Parathyroid adenoma (tissue), 2 donors: Measurements from ENCODE around the gene SLC38A8.

Experiments
- H2AFZ ChIP-seq: fragments of 300-600 bp; sonication (generic); one replicate; pipeline ENCODE4 v1.7.0; 2017; ENCODE audit warnings: antibody characterized with exemption, mild to moderate bottlenecking
- H3K27ac ChIP-seq: fragments of 300-600 bp; sonication (generic); one replicate; pipeline ENCODE4 v1.7.0; 2017
- H3K27me3 ChIP-seq: fragments of 300-600 bp; sonication (generic); one replicate; pipeline ENCODE4 v1.7.0; 2017; ENCODE audit warnings: low read length; ENCODE audit not compliant: control insufficient read depth, insufficient read depth
- H3K36me3 ChIP-seq: fragments of 300-600 bp; sonication (generic); one replicate; pipeline ENCODE4 v1.7.0; 2017; ENCODE audit warnings: low read length; ENCODE audit not compliant: control insufficient read depth, insufficient read depth
- H3K4me1 ChIP-seq: fragments of 300-600 bp; sonication (generic); one replicate; pipeline ENCODE4 v1.7.0; 2017; ENCODE audit warnings: control low read depth
- H3K4me2 ChIP-seq: fragments of 300-600 bp; sonication (generic); one replicate; pipeline ENCODE4 v1.7.0; 2017; ENCODE audit warnings: low read length
- H3K4me3 ChIP-seq: fragments of 300-600 bp; sonication (generic); one replicate; pipeline ENCODE4 v1.7.0; 2017; ENCODE audit warnings: low read depth, low read length
- H3K79me2 ChIP-seq: fragments of 300-600 bp; sonication (generic); one replicate; pipeline ENCODE4 v1.7.0; 2017; ENCODE audit warnings: control low read depth
- H3K9ac ChIP-seq: fragments of 300-600 bp; sonication (generic); one replicate; pipeline ENCODE4 v1.7.0; 2017; ENCODE audit warnings: mild to moderate bottlenecking
- H3K9me3 ChIP-seq: fragments of 300-600 bp; sonication (generic); one replicate; pipeline ENCODE4 v1.7.0; 2017; ENCODE audit warnings: low read length; ENCODE audit not compliant: control insufficient read depth
- TF ChIP-seq, protein P1 (sequence below): fragments of 300-600 bp; sonication (generic); IDR thresholded peaks from one replicate; pipeline ENCODE4 v1.7.0; 2017; ENCODE audit warnings: antibody characterized with exemption, mild to moderate bottlenecking
- donor health status: primary hyperparathyroidism.

SLC38A8 gene

DNA sequence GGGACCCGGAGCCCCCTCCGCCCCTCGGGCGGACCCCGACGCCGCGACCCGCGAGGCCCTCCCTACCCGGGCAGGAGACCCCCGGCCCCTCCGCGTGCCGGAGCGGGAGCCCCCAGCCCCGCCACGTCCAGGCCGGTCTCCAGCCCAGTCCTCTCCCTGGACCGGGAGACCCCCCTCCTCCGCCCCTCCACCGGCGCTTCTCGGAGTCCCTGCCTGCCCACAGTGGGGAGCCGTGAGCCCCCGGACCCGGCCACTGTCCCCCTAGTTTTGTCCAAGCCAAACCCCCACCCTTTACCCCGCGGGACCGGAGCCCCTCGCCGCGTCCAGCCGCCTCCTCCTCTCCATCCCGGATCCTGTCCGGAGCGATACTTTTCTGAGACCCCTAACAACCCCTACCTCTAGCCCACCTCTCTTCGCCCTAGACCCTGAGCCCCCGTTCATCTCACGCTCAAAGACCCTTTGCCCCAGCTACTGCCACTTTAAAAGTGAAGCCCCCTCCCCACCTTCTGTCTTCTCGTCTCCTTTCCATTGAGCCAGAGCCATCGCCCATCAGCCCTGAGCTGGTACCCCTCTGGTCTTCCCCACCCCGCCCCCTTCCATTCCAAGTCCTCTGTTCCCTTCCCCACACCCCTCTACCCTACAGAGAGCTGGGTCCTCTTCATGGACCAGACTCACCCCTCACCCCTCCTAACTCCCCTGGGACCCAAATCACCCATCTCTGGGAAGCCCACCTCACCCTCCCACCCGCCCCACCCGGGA lies 73.5 kb downstream of the SLC38A8 start:
- no peaks in the 10 kb centered on the region for H3K79me2 ChIP-seq
- H3K9me3 ChIP-seq = no peaks in the 10 kb centered on the region
- no peaks in the 10 kb centered on the region for H3K27me3 ChIP-seq
- H3K4me1 ChIP-seq = no peaks in the 10 kb centered on the region
- H3K9ac ChIP-seq = no peak overlapping the region
- no peak overlapping the region for H3K4me2 ChIP-seq
- TF ChIP-seq, protein P1, sequence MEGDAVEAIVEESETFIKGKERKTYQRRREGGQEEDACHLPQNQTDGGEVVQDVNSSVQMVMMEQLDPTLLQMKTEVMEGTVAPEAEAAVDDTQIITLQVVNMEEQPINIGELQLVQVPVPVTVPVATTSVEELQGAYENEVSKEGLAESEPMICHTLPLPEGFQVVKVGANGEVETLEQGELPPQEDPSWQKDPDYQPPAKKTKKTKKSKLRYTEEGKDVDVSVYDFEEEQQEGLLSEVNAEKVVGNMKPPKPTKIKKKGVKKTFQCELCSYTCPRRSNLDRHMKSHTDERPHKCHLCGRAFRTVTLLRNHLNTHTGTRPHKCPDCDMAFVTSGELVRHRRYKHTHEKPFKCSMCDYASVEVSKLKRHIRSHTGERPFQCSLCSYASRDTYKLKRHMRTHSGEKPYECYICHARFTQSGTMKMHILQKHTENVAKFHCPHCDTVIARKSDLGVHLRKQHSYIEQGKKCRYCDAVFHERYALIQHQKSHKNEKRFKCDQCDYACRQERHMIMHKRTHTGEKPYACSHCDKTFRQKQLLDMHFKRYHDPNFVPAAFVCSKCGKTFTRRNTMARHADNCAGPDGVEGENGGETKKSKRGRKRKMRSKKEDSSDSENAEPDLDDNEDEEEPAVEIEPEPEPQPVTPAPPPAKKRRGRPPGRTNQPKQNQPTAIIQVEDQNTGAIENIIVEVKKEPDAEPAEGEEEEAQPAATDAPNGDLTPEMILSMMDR = no peak
- H3K36me3 ChIP-seq = no peaks in the 10 kb centered on the region
- peak overlapping the region; percentile 68 for H2AFZ ChIP-seq
- H3K27ac ChIP-seq = no peak overlapping the region
- no peak overlapping the region for H3K4me3 ChIP-seq

GRCh38 chr16:83968306-83968851 lies 74.2 kb downstream of the SLC38A8 start:
- no peaks in the 10 kb centered on the region for H3K27me3 ChIP-seq
- no peak overlapping the region for H2AFZ ChIP-seq
- H3K4me3 ChIP-seq = no peak overlapping the region
- no peaks in the 10 kb centered on the region for H3K36me3 ChIP-seq
- no peaks in the 10 kb centered on the region for H3K9me3 ChIP-seq
- no peak overlapping the region for H3K9ac ChIP-seq
- no peak overlapping the region for H3K4me2 ChIP-seq
- TF ChIP-seq, protein P1 = no peak
- no peaks in the 10 kb centered on the region for H3K79me2 ChIP-seq
- H3K4me1 ChIP-seq = no peaks in the 10 kb centered on the region
- H3K27ac ChIP-seq = no peak overlapping the region

GRCh38 chr16:83967838-83968305 lies 74.7 kb downstream of the SLC38A8 start, which contains the start of gene NECAB2:
TSS of gene NECAB2 (plus strand) at chr16:83968244. CDS start at chr16:83968649, 405 bp downstream.
- H3K79me2 ChIP-seq = no peaks in the 10 kb centered on the region
- no peak within 1 kb of the TSS for H3K27ac ChIP-seq
- no peak within 1 kb of the TSS for H3K4me2 ChIP-seq
- TF ChIP-seq, protein P1 = peak; percentile 63
- no peak within 1 kb of the TSS for H3K4me3 ChIP-seq
- H3K9me3 ChIP-seq = no peaks in the 10 kb centered on the region
- peak within 1 kb of the TSS; percentile 68 for H2AFZ ChIP-seq
- H3K4me1 ChIP-seq = no peaks in the 10 kb centered on the region
- H3K9ac ChIP-seq = peak within 1 kb of the TSS; percentile 11
- H3K36me3 ChIP-seq = no peaks in the 10 kb centered on the region
- no peaks in the 10 kb centered on the region for H3K27me3 ChIP-seq

- no peaks in the 10 kb centered on the region for H3K79me2 ChIP-seq
- no peak overlapping the region for H3K9ac ChIP-seq
- no peak overlapping the region for H3K4me2 ChIP-seq
- H3K4me1 ChIP-seq = no peaks in the 10 kb centered on the region
- TF ChIP-seq, protein P1 = no peak
- no peak overlapping the region for H2AFZ ChIP-seq
- H3K27ac ChIP-seq = no peak overlapping the region
- H3K27me3 ChIP-seq = no peaks in the 10 kb centered on the region
- no peaks in the 10 kb centered on the region for H3K36me3 ChIP-seq
- no peak overlapping the region for H3K4me3 ChIP-seq
- no peaks in the 10 kb centered on the region for H3K9me3 ChIP-seq
These were observed 75.5 kb downstream of the SLC38A8 start for GRCh38 chr16:83967091-83967490.
